ENCODE data around the gene HEATR5A.
"Not testable (repeated sequence)": the region's sequence is repeated elsewhere in the genome, so short reads cannot be mapped to it uniquely, and the experiment has no call there.

The HEATR5A gene

GRCh38 chr14:31320216-31320615 is 100.1 kb downstream of the HEATR5A start:
- Histone ChIP-seq H4K20me1 (ENCODE audit: insufficient read depth, low read length) (no peaks in the 10 kb centered on the region), H3F3A (ENCODE audit: insufficient read depth, low read length) (no peaks in the 10 kb centered on the region), H3K27ac (ENCODE audit: low read depth, low read length, poor library complexity, severe bottlenecking) (no peak overlapping the region), H3K9me3 (ENCODE audit: low read length) (no peaks in the 10 kb centered on the region), H3K27me3 (ENCODE audit: insufficient read depth, low read length) (no peaks in the 10 kb centered on the region), H3K4me2 (ENCODE audit: low read length) (no peak overlapping the region), H3K4me3 (ENCODE audit: low read depth, low read length, poor library complexity, severe bottlenecking) (no peak overlapping the region), H3K36me3 (ENCODE audit: insufficient read depth, low read length) (no peaks in the 10 kb centered on the region), H3K79me2 (ENCODE audit: insufficient read depth, low read length) (no peaks in the 10 kb centered on the region), H3K9ac (ENCODE audit: low read length) (no peak overlapping the region), H3K9me2 (ENCODE audit: low read depth, low read length) (no peaks in the 10 kb centered on the region), H3K4me1 (ENCODE audit: insufficient read depth, low read length, severe bottlenecking) (no peaks in the 10 kb centered on the region), H2AFZ (ENCODE audit: low read length) (no peak overlapping the region)
- TF ChIP-seq, protein P1, sequence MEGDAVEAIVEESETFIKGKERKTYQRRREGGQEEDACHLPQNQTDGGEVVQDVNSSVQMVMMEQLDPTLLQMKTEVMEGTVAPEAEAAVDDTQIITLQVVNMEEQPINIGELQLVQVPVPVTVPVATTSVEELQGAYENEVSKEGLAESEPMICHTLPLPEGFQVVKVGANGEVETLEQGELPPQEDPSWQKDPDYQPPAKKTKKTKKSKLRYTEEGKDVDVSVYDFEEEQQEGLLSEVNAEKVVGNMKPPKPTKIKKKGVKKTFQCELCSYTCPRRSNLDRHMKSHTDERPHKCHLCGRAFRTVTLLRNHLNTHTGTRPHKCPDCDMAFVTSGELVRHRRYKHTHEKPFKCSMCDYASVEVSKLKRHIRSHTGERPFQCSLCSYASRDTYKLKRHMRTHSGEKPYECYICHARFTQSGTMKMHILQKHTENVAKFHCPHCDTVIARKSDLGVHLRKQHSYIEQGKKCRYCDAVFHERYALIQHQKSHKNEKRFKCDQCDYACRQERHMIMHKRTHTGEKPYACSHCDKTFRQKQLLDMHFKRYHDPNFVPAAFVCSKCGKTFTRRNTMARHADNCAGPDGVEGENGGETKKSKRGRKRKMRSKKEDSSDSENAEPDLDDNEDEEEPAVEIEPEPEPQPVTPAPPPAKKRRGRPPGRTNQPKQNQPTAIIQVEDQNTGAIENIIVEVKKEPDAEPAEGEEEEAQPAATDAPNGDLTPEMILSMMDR (IDR thresholded peaks at IDR 0.05; ENCODE audit: low read length): no peak
- no peak for TF ChIP-seq EZH2 (IDR thresholded peaks at IDR 0.05; ENCODE audit: borderline replicate concordance, low read length)

- no peaks in the 10 kb centered on the region for H3K9me2 ChIP-seq (ENCODE audit: low read depth, low read length)
- H3K9ac ChIP-seq (ENCODE audit: low read length): no peak overlapping the region
- no peaks in the 10 kb centered on the region for H3K9me3 ChIP-seq (ENCODE audit: low read length)
- no peaks in the 10 kb centered on the region for H4K20me1 ChIP-seq (ENCODE audit: insufficient read depth, low read length)
- H3K4me1 ChIP-seq (ENCODE audit: insufficient read depth, low read length, severe bottlenecking): no peaks in the 10 kb centered on the region
- H3K79me2 ChIP-seq (ENCODE audit: insufficient read depth, low read length): no peaks in the 10 kb centered on the region
- no peaks in the 10 kb centered on the region for H3K36me3 ChIP-seq (ENCODE audit: insufficient read depth, low read length)
- H3K27me3 ChIP-seq (ENCODE audit: insufficient read depth, low read length): no peaks in the 10 kb centered on the region
- H2AFZ ChIP-seq (ENCODE audit: low read length): no peak overlapping the region
- TF ChIP-seq, protein P1 (IDR thresholded peaks at IDR 0.05; ENCODE audit: low read length): no peak
- no peak for TF ChIP-seq EZH2 (IDR thresholded peaks at IDR 0.05; ENCODE audit: borderline replicate concordance, low read length)
- no peak overlapping the region for H3K4me3 ChIP-seq (ENCODE audit: low read depth, low read length, poor library complexity, severe bottlenecking)
- no peak overlapping the region for H3K27ac ChIP-seq (ENCODE audit: low read depth, low read length, poor library complexity, severe bottlenecking)
- H3F3A ChIP-seq (ENCODE audit: insufficient read depth, low read length): no peaks in the 10 kb centered on the region
- H3K4me2 ChIP-seq (ENCODE audit: low read length): no peak overlapping the region
These were observed 100.6 kb downstream of the HEATR5A start for GRCh38 chr14:31319701-31320100.

GRCh38 chr14:31312934-31313333 is 107.4 kb downstream of the HEATR5A start:
- H3K27ac ChIP-seq (ENCODE audit: low read depth, low read length, poor library complexity, severe bottlenecking): no peak overlapping the region
- H2AFZ ChIP-seq (ENCODE audit: low read length): no peak overlapping the region
- peaks cover 12% of the 10 kb centered on the region for H3K36me3 ChIP-seq (ENCODE audit: insufficient read depth, low read length)
- H3K9me3 ChIP-seq (ENCODE audit: low read length): no peaks in the 10 kb centered on the region
- no peak overlapping the region for H3K4me3 ChIP-seq (ENCODE audit: low read depth, low read length, poor library complexity, severe bottlenecking)
- H3K4me1 ChIP-seq (ENCODE audit: insufficient read depth, low read length, severe bottlenecking): no peaks in the 10 kb centered on the region
- H3K4me2 ChIP-seq (ENCODE audit: low read length): no peak overlapping the region
- no peaks in the 10 kb centered on the region for H3K79me2 ChIP-seq (ENCODE audit: insufficient read depth, low read length)
- no peaks in the 10 kb centered on the region for H4K20me1 ChIP-seq (ENCODE audit: insufficient read depth, low read length)
- H3K27me3 ChIP-seq (ENCODE audit: insufficient read depth, low read length): no peaks in the 10 kb centered on the region
- H3K9me2 ChIP-seq (ENCODE audit: low read depth, low read length): no peaks in the 10 kb centered on the region
- no peaks in the 10 kb centered on the region for H3F3A ChIP-seq (ENCODE audit: insufficient read depth, low read length)
- no peak overlapping the region for H3K9ac ChIP-seq (ENCODE audit: low read length)
- TF ChIP-seq EZH2 (IDR thresholded peaks at IDR 0.05; ENCODE audit: borderline replicate concordance, low read length): no peak
- TF ChIP-seq, protein P1 (IDR thresholded peaks at IDR 0.05; ENCODE audit: low read length): no peak

DNA sequence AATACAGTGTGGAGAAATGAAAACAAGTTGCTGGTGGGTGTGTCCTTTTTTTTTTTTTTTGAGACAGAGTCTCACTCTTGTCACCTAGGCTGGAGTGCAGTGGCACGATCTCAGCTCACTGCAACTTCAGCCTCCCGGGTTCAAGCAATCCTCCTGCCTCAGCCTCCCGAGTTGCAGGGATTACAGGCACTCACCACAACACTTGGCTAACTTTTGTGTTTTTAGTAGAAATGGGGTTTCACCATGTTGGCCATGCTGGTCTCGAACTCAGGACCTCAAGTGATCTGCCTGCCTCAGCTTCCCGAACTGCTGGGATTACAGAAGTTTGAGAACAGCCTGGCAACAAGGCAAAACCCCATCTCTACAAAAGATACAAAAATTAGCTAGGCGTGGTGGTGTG is 108.0 kb downstream of the HEATR5A start:
- not testable (repeated sequence) for H3K9me2 ChIP-seq (ENCODE audit: low read depth, low read length)

More for the DNA sequence above, 108.0 kb downstream of the HEATR5A start:
- not testable (repeated sequence) for H3K9me3 ChIP-seq (ENCODE audit: low read length); H3K27ac ChIP-seq (ENCODE audit: low read depth, low read length, poor library complexity, severe bottlenecking); H3F3A ChIP-seq (ENCODE audit: insufficient read depth, low read length); H4K20me1 ChIP-seq (ENCODE audit: insufficient read depth, low read length); H3K4me3 ChIP-seq (ENCODE audit: low read depth, low read length, poor library complexity, severe bottlenecking); H3K9ac ChIP-seq (ENCODE audit: low read length); H3K27me3 ChIP-seq (ENCODE audit: insufficient read depth, low read length); H3K4me1 ChIP-seq (ENCODE audit: insufficient read depth, low read length, severe bottlenecking); H2AFZ ChIP-seq (ENCODE audit: low read length); H3K4me2 ChIP-seq (ENCODE audit: low read length); H3K79me2 ChIP-seq (ENCODE audit: insufficient read depth, low read length)
- H3K36me3 ChIP-seq (ENCODE audit: insufficient read depth, low read length): peaks cover 16% of the 10 kb centered on the region
